Lower leg skin (tissue), 4 donors: ENCODE results near the gene GPC3. TPM values are rescaled to one million over a fixed set of nuclear protein-coding genes. Genes with fewer than 3 reads are reported as not detected.

Experiments
- DNase-seq, 2 donors: peaks; one replicate each; pipeline ENCODE4 v3.0.0-alpha.2; 2019; ENCODE audit warnings: low spot score in 2 of 2
- H3K4me3 ChIP-seq: fragments of 200-600 bp; sonication (generic); 2 replicates; pipeline ENCODE4 v1.5.1; 2017; ENCODE audit warnings: mild to moderate bottlenecking, low read depth; ENCODE audit not compliant: poor library complexity, severe bottlenecking
- CTCF ChIP-seq, 3 donors: fragments of 450-650 bp; IDR thresholded peaks; one replicate each; pipeline ENCODE4 v1.5.1; 2016; ENCODE audit warnings: antibody characterized with exemption in 3 of 3, mild to moderate bottlenecking in 3 of 3, moderate library complexity in 2 of 3
- POLR2A ChIP-seq, 2 donors: fragments of 450-650 bp; IDR thresholded peaks; one replicate each; pipeline ENCODE4 v1.6.1; 2016 to 2017; ENCODE audit warnings: antibody characterized with exemption in 2 of 2, mild to moderate bottlenecking in 1 of 2, moderate library complexity in 1 of 2
- WGBS, 2 donors: methylation state at CpG; one replicate each; pipeline ENCODE4 v1.1.5; 2018; 5-methylcytosine and 5-hydroxymethylcytosine counted together
- intact Hi-C: fragments of 100-400 bp; cut with DNase I; formaldehyde crosslinking; loops from one replicate; pipeline ENCODE4 v1.15.0; 2023; ENCODE audit warnings: low total_unique reads
- total RNA-seq, 4 donors: library from RNA; depleted of rRNA; stranded (reverse); fragments of >200 nt; gene quantifications; one replicate each; pipeline ENCODE4 v1.1.0, GENCODE V29; 2016

Gene GPC3
- total RNA-seq, 4 donors from 2014 or later = 10.4 to 24.4 (median 14.7) TPM

GRCh38 chrX:133989993-133990392 lies 4.6 kb upstream of the GPC3 start:
- intact Hi-C loops = no loop called here
- WGBS, 2 donors = 47 to 92% methylated on average over 1 of the region's 1 CpG
- no peak for DNase-seq
- no peak overlapping the region for H3K4me3 ChIP-seq
- TF ChIP-seq CTCF (IDR thresholded peaks at IDR 0.05) (no peak), POLR2A (IDR thresholded peaks at IDR 0.05) (no peak)

- 57 to 65% methylated on average over 6 of the region's 6 CpGs for WGBS, 2 donors
- intact Hi-C loops = no loop called here
- DNase-seq = no peak
- no peak overlapping the region for H3K4me3 ChIP-seq
- TF ChIP-seq POLR2A (IDR thresholded peaks at IDR 0.05) = no peak
- TF ChIP-seq CTCF (IDR thresholded peaks at IDR 0.05) = no peak
Measured at GRCh38 chrX:133989490-133989889, 4.1 kb upstream of the GPC3 start.

GRCh38 chrX:133988010-133988409 lies 2.6 kb upstream of the GPC3 start:
- no peak for DNase-seq
- TF ChIP-seq CTCF (IDR thresholded peaks at IDR 0.05) (no peak), POLR2A (IDR thresholded peaks at IDR 0.05) (no peak)
- H3K4me3 ChIP-seq = no peak overlapping the region
- intact Hi-C loops = no loop called here
- WGBS, 2 donors = 68 to 78% methylated on average over 5 of the region's 5 CpGs

- no peak overlapping the region for H3K4me3 ChIP-seq
- no peak for TF ChIP-seq CTCF (IDR thresholded peaks at IDR 0.05)
- TF ChIP-seq POLR2A (IDR thresholded peaks at IDR 0.05) = no peak
- DNase-seq = no peak
- WGBS, 2 donors = 78 to 83% methylated on average over 6 of the region's 6 CpGs
- intact Hi-C loops = no loop called here
Measured at GRCh38 chrX:133987188-133987587, 1.8 kb upstream of the GPC3 start.

GRCh38 chrX:133985967-133986683 lies 731 bp upstream of the GPC3 start:
- intact Hi-C loops = no loop called here
- DNase-seq = no peak
- H3K4me3 ChIP-seq = no peak overlapping the region
- TF ChIP-seq CTCF (IDR thresholded peaks at IDR 0.05) = no peak
- TF ChIP-seq POLR2A (IDR thresholded peaks at IDR 0.05) = no peak
- 15 to 51% methylated on average over 14 of the region's 14 CpGs for WGBS, 2 donors

GRCh38 chrX:133984857-133985163 lies 584 bp downstream of the GPC3 start:
- no peak for DNase-seq
- intact Hi-C loops = no loop called here
- no peak overlapping the region for H3K4me3 ChIP-seq
- WGBS, 2 donors = 3 to 53% methylated on average over 8 to 16 of the region's 16 CpGs
- TF ChIP-seq CTCF (IDR thresholded peaks at IDR 0.05) = no peak
- no peak for TF ChIP-seq POLR2A (IDR thresholded peaks at IDR 0.05)
